ENCODE results near the gene SH3GL2. TPM values are rescaled to one million over a fixed set of nuclear protein-coding genes. Genes with fewer than 3 reads are reported as not detected.

The SH3GL2 gene
- polyA plus RNA-seq, 2 donors = 0.04 to 0.11 TPM

GRCh38 chr9:17777465-17777864 lies 198.6 kb downstream of the SH3GL2 start:
- H3K4me1 ChIP-seq (ENCODE audit: control insufficient read depth in 2 of 2, insufficient read depth in 2 of 2, low read length in 1 of 2) = no peaks in the 10 kb centered on the region
- H3K9me3 ChIP-seq (ENCODE audit: control insufficient read depth in 2 of 2, insufficient read depth in 1 of 2, low read depth in 1 of 2, low read length in 1 of 2) = no peaks in the 10 kb centered on the region
- no peaks in the 10 kb centered on the region for H3K27me3 ChIP-seq (ENCODE audit: control insufficient read depth in 1 of 2, insufficient read depth in 2 of 2, low read length in 2 of 2)
- no peak overlapping the region for H3K4me3 ChIP-seq (ENCODE audit: low read depth in 1 of 2, low read length in 2 of 2)
- no peaks in the 10 kb centered on the region for H3K36me3 ChIP-seq (ENCODE audit: control insufficient read depth in 2 of 2, insufficient read depth in 2 of 2, low read length in 1 of 2)
- no peak overlapping the region for H3K27ac ChIP-seq (ENCODE audit: low read depth in 2 of 2, low read length in 1 of 2)
- 72 to 86% methylated on average over 3 of the region's 3 CpGs for WGBS, 2 donors

- Histone ChIP-seq H3K27me3 (ENCODE audit: control insufficient read depth in 1 of 2, insufficient read depth in 2 of 2, low read length in 2 of 2) (no peaks in the 10 kb centered on the region), H3K9me3 (ENCODE audit: control insufficient read depth in 2 of 2, insufficient read depth in 1 of 2, low read depth in 1 of 2, low read length in 1 of 2) (no peaks in the 10 kb centered on the region), H3K4me3 (ENCODE audit: low read depth in 1 of 2, low read length in 2 of 2) (no peak overlapping the region), H3K4me1 (ENCODE audit: control insufficient read depth in 2 of 2, insufficient read depth in 2 of 2, low read length in 1 of 2) (no peaks in the 10 kb centered on the region), H3K27ac (ENCODE audit: low read depth in 2 of 2, low read length in 1 of 2) (no peak overlapping the region), H3K36me3 (ENCODE audit: control insufficient read depth in 2 of 2, insufficient read depth in 2 of 2, low read length in 1 of 2) (no peaks in the 10 kb centered on the region)
- WGBS, 2 donors = 90 to 91% methylated on average over 6 of the region's 6 CpGs
These were observed 203.7 kb downstream of the SH3GL2 start for GRCh38 chr9:17782430-17783149.

GRCh38 chr9:17783227-17783626 lies 204.4 kb downstream of the SH3GL2 start:
- H3K4me3 ChIP-seq (ENCODE audit: low read depth in 1 of 2, low read length in 2 of 2) = no peak overlapping the region
- H3K36me3 ChIP-seq (ENCODE audit: control insufficient read depth in 2 of 2, insufficient read depth in 2 of 2, low read length in 1 of 2) = no peaks in the 10 kb centered on the region
- H3K9me3 ChIP-seq (ENCODE audit: control insufficient read depth in 2 of 2, insufficient read depth in 1 of 2, low read depth in 1 of 2, low read length in 1 of 2) = no peaks in the 10 kb centered on the region
- H3K27ac ChIP-seq (ENCODE audit: low read depth in 2 of 2, low read length in 1 of 2) = no peak overlapping the region
- whole genome bisulfite sequencing, 2 donors = 41 to 45% methylated on average over 1 of the region's 1 CpG
- H3K4me1 ChIP-seq (ENCODE audit: control insufficient read depth in 2 of 2, insufficient read depth in 2 of 2, low read length in 1 of 2) = no peaks in the 10 kb centered on the region
- H3K27me3 ChIP-seq (ENCODE audit: control insufficient read depth in 1 of 2, insufficient read depth in 2 of 2, low read length in 2 of 2) = no peaks in the 10 kb centered on the region

DNA sequence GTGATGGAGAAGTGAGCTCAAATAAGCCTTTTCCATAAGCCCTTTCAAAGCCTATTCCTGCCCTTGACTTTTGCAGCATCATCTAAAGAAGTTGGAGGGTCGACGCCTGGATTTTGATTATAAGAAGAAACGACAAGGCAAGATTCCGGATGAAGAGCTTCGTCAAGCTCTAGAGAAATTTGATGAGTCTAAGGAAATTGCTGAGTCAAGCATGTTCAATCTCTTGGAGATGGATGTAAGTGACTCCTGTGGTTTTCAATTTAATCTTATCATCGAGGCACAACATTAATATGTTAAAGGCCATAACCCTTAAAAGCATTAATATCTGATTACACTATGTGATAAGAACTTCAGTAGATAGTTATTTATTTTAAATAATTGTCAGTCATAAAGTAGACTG lies 210.4 kb downstream of the SH3GL2 start:
- H3K27me3 ChIP-seq (ENCODE audit: control insufficient read depth in 1 of 2, insufficient read depth in 2 of 2, low read length in 2 of 2) = no peaks in the 10 kb centered on the region
- H3K27ac ChIP-seq (ENCODE audit: low read depth in 2 of 2, low read length in 1 of 2) = no peak overlapping the region
- no peaks in the 10 kb centered on the region for H3K36me3 ChIP-seq (ENCODE audit: control insufficient read depth in 2 of 2, insufficient read depth in 2 of 2, low read length in 1 of 2)
- 92 to 94% methylated on average over 6 of the region's 6 CpGs for WGBS, 2 donors
- H3K4me3 ChIP-seq (ENCODE audit: low read depth in 1 of 2, low read length in 2 of 2) = no peak overlapping the region
- H3K9me3 ChIP-seq (ENCODE audit: control insufficient read depth in 2 of 2, insufficient read depth in 1 of 2, low read depth in 1 of 2, low read length in 1 of 2) = no peaks in the 10 kb centered on the region
- H3K4me1 ChIP-seq (ENCODE audit: control insufficient read depth in 2 of 2, insufficient read depth in 2 of 2, low read length in 1 of 2) = no peaks in the 10 kb centered on the region

GRCh38 chr9:17793713-17794622 lies 215.1 kb downstream of the SH3GL2 start:
- Histone ChIP-seq H3K27ac (ENCODE audit: low read depth in 2 of 2, low read length in 1 of 2) (no peak overlapping the region), H3K4me3 (ENCODE audit: low read depth in 1 of 2, low read length in 2 of 2) (no peak overlapping the region)

DNA sequence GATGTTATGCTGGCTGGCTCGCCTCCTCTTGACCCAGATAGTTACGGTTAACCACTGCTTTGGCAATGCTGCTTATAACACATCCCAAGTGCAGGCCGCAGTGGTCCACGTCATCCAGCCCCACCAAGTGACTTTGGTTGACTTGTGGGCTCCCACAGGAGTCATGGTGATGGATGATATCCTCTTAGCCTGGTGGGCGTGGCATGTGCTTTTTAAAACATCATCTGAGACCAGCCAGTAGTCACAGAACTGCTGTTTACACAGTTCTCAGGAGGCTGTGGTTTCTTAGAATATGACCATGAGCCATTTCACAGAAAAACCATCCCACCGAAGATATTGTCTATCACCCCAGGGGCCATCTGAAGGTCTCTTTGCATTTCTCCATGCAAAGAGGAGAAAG lies 216.9 kb downstream of the SH3GL2 start:
- no peaks in the 10 kb centered on the region for H3K9me3 ChIP-seq (ENCODE audit: control insufficient read depth in 2 of 2, insufficient read depth in 1 of 2, low read depth in 1 of 2, low read length in 1 of 2)
- H3K4me3 ChIP-seq (ENCODE audit: low read depth in 1 of 2, low read length in 2 of 2) = no peak overlapping the region
- WGBS, 2 donors = 73 to 74% methylated on average over 6 of the region's 6 CpGs
- no peak overlapping the region for H3K27ac ChIP-seq (ENCODE audit: low read depth in 2 of 2, low read length in 1 of 2)
- H3K36me3 ChIP-seq (ENCODE audit: control insufficient read depth in 2 of 2, insufficient read depth in 2 of 2, low read length in 1 of 2) = no peaks in the 10 kb centered on the region
- no peaks in the 10 kb centered on the region for H3K4me1 ChIP-seq (ENCODE audit: control insufficient read depth in 2 of 2, insufficient read depth in 2 of 2, low read length in 1 of 2)
- H3K27me3 ChIP-seq (ENCODE audit: control insufficient read depth in 1 of 2, insufficient read depth in 2 of 2, low read length in 2 of 2) = no peaks in the 10 kb centered on the region

More at GRCh38 chr9:17793713-17794622, 215.1 kb downstream of the SH3GL2 start:
- Histone ChIP-seq H3K4me1 (ENCODE audit: control insufficient read depth in 2 of 2, insufficient read depth in 2 of 2, low read length in 1 of 2) (no peaks in the 10 kb centered on the region), H3K27me3 (ENCODE audit: control insufficient read depth in 1 of 2, insufficient read depth in 2 of 2, low read length in 2 of 2) (no peaks in the 10 kb centered on the region), H3K36me3 (ENCODE audit: control insufficient read depth in 2 of 2, insufficient read depth in 2 of 2, low read length in 1 of 2) (no peaks in the 10 kb centered on the region), H3K9me3 (ENCODE audit: control insufficient read depth in 2 of 2, insufficient read depth in 1 of 2, low read depth in 1 of 2, low read length in 1 of 2) (no peaks in the 10 kb centered on the region)
- WGBS, 2 donors = 75 to 78% methylated on average over 14 of the region's 14 CpGs

- no peak overlapping the region for H3K4me3 ChIP-seq (ENCODE audit: low read depth in 1 of 2, low read length in 2 of 2)
- H3K9me3 ChIP-seq (ENCODE audit: control insufficient read depth in 2 of 2, insufficient read depth in 1 of 2, low read depth in 1 of 2, low read length in 1 of 2) = no peaks in the 10 kb centered on the region
- no peaks in the 10 kb centered on the region for H3K36me3 ChIP-seq (ENCODE audit: control insufficient read depth in 2 of 2, insufficient read depth in 2 of 2, low read length in 1 of 2)
- H3K27me3 ChIP-seq (ENCODE audit: control insufficient read depth in 1 of 2, insufficient read depth in 2 of 2, low read length in 2 of 2) = no peaks in the 10 kb centered on the region
- 74 to 76% methylated on average over 2 of the region's 2 CpGs for WGBS, 2 donors
- no peak overlapping the region for H3K27ac ChIP-seq (ENCODE audit: low read depth in 2 of 2, low read length in 1 of 2)
- H3K4me1 ChIP-seq (ENCODE audit: control insufficient read depth in 2 of 2, insufficient read depth in 2 of 2, low read length in 1 of 2) = no peaks in the 10 kb centered on the region
These were observed 220.5 kb downstream of the SH3GL2 start for GRCh38 chr9:17799369-17799768.

DNA sequence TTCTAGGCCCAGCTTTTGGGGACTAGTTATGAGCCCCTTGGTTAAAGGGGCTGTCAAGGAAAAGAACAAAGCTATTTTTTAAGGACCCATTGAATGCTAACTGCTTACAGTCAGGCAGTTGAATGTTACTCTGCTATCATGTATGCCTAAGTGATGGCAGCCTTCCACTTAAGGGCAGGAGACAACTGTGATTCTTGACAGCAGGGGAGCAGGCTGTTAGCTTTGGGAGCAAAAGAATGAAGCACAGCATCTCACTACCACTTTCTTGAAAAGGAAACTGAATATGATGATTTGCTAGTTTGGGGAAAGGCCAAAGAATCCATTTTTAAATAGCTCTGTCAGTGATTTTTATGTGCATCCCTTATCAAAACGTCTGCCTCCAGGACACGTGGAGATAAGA lies 221.6 kb downstream of the SH3GL2 start:
- Histone ChIP-seq H3K9me3 (ENCODE audit: control insufficient read depth in 2 of 2, insufficient read depth in 1 of 2, low read depth in 1 of 2, low read length in 1 of 2) (no peaks in the 10 kb centered on the region), H3K4me3 (ENCODE audit: low read depth in 1 of 2, low read length in 2 of 2) (no peak overlapping the region), H3K27ac (ENCODE audit: low read depth in 2 of 2, low read length in 1 of 2) (no peak overlapping the region), H3K27me3 (ENCODE audit: control insufficient read depth in 1 of 2, insufficient read depth in 2 of 2, low read length in 2 of 2) (no peaks in the 10 kb centered on the region), H3K4me1 (ENCODE audit: control insufficient read depth in 2 of 2, insufficient read depth in 2 of 2, low read length in 1 of 2) (no peaks in the 10 kb centered on the region), H3K36me3 (ENCODE audit: control insufficient read depth in 2 of 2, insufficient read depth in 2 of 2, low read length in 1 of 2) (no peaks in the 10 kb centered on the region)
- WGBS, 2 donors = 59 to 70% methylated on average over 2 of the region's 2 CpGs

GRCh38 chr9:17802249-17802857 lies 223.5 kb downstream of the SH3GL2 start:
- no peaks in the 10 kb centered on the region for H3K27me3 ChIP-seq (ENCODE audit: control insufficient read depth in 1 of 2, insufficient read depth in 2 of 2, low read length in 2 of 2)
- H3K36me3 ChIP-seq (ENCODE audit: control insufficient read depth in 2 of 2, insufficient read depth in 2 of 2, low read length in 1 of 2) = no peaks in the 10 kb centered on the region
- H3K27ac ChIP-seq (ENCODE audit: low read depth in 2 of 2, low read length in 1 of 2) = no peak overlapping the region
- WGBS, 2 donors = 43 to 47% methylated on average over 3 of the region's 3 CpGs
- no peak overlapping the region for H3K4me3 ChIP-seq (ENCODE audit: low read depth in 1 of 2, low read length in 2 of 2)
- H3K4me1 ChIP-seq (ENCODE audit: control insufficient read depth in 2 of 2, insufficient read depth in 2 of 2, low read length in 1 of 2) = no peaks in the 10 kb centered on the region
- no peaks in the 10 kb centered on the region for H3K9me3 ChIP-seq (ENCODE audit: control insufficient read depth in 2 of 2, insufficient read depth in 1 of 2, low read depth in 1 of 2, low read length in 1 of 2)

Measured in esophagus (tissue), 2 donors.